A204.1 (cell line): ENCODE results near the gene EYA4.

Experiments
- FAIRE-seq: peaks from 2 replicates; lab custom pipeline; 2012; peaks lifted over from hg19 to GRCh38; lab: Jason Lieb, UNC

The EYA4 gene

GRCh38 chr6:133241086-133241900 is at the start of gene EYA4:
TSS of gene EYA4 (plus strand) at chr6:133241357. CDS start at chr6:133274781, 33,424 bp downstream.
- no peak for FAIRE-seq

- no peak for FAIRE-seq
Measured at GRCh38 chr6:133193396-133193795, 47.8 kb upstream of the EYA4 start.

GRCh38 chr6:133198725-133199124 is 42.4 kb upstream of the EYA4 start:
- no peak for FAIRE-seq

GRCh38 chr6:133201231-133201630 is 39.9 kb upstream of the EYA4 start:
- no peak for FAIRE-seq

GRCh38 chr6:133202610-133203343 is 38.4 kb upstream of the EYA4 start:
- no peak for FAIRE-seq

GRCh38 chr6:133203344-133203697 is 37.8 kb upstream of the EYA4 start:
- FAIRE-seq: no peak

GRCh38 chr6:133205304-133205703 is 35.9 kb upstream of the EYA4 start:
- no peak for FAIRE-seq

GRCh38 chr6:133206942-133207341 is 34.2 kb upstream of the EYA4 start:
- FAIRE-seq: no peak

- no peak for FAIRE-seq
Measured at GRCh38 chr6:133207754-133208153, 33.4 kb upstream of the EYA4 start.

GRCh38 chr6:133208183-133208755 is 32.9 kb upstream of the EYA4 start:
- FAIRE-seq: no peak

- no peak for FAIRE-seq
Measured at GRCh38 chr6:133214267-133214666, 26.9 kb upstream of the EYA4 start.

GRCh38 chr6:133218852-133219251 is 22.3 kb upstream of the EYA4 start:
- FAIRE-seq: no peak

GRCh38 chr6:133223452-133224029 is 17.6 kb upstream of the EYA4 start:
- no peak for FAIRE-seq

GRCh38 chr6:133225560-133225959 is 15.6 kb upstream of the EYA4 start:
- no peak for FAIRE-seq

- no peak for FAIRE-seq
Measured at GRCh38 chr6:133227344-133227743, 13.8 kb upstream of the EYA4 start.

- no peak for FAIRE-seq
Measured at GRCh38 chr6:133230052-133230451, 11.1 kb upstream of the EYA4 start.

GRCh38 chr6:133235221-133235620 is 5.9 kb upstream of the EYA4 start:
- no peak for FAIRE-seq

- FAIRE-seq: no peak
Measured at GRCh38 chr6:133236932-133237331, 4.2 kb upstream of the EYA4 start.

- no peak for FAIRE-seq
Measured at GRCh38 chr6:133240511-133241085, 559 bp upstream of the EYA4 start.

GRCh38 chr6:133241901-133242636 is 912 bp downstream of the EYA4 start:
- FAIRE-seq: no peak

- no peak for FAIRE-seq
Measured at GRCh38 chr6:133242637-133243585, 1.8 kb downstream of the EYA4 start.
